ENCODE data around the gene LTA. TPM values are rescaled to one million over a fixed set of nuclear protein-coding genes. Genes with fewer than 3 reads are reported as not detected.

The LTA gene
- total RNA-seq, 1 experiment from 2014 or later: 1.1 TPM

DNA sequence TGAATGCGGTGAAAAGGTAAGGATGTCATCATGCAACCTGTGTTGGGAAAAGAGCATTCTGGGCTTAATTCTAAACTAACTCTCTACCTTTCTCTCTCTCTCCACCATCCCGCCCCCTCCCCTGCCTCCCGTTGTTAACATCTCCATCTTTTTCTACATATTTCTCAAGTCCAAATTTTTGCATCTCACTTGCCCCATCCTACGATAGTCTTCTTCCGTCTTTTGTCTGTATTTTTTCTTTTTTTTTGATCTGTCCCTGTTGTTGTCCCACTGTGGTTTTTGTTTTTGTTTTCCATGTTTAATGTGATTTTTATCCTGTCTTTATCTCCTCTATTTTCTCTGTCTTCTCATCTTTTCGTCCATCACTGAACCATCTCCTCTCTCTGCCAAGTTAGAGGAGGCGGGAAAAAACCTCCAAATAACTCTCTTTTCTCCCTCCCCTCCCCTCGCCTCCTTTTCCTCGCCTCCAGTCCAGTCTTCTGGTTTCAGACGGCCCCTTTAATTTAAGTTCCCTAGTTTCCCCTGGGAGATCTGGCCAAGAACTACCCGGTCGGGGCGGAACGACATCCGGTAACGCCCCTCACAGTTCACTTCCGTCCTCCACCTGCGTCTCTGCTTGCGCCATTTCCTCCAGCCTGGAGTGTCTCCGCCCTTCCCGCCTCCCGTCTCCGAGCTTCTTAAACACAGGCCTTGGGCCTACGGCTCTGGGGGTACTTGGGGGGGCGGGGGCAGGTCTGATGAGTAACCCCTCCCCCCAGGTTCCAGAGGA is 24.9 kb upstream of the LTA start, which contains the start of gene NFKBIL1:
TSS of gene NFKBIL1 (plus strand) at position 651 of the 769 bp plus-strand sequence. CDS start at position 738, 87 bp downstream.
- CTCF ChIA-PET: interaction anchor here (0.6 to 5.0 kb wide), 5 partner anchors 41 to 405 kb away, joined by 3 to 78 read pairs (median 5); partner anchors contain the start of gene C6orf47
- intact Hi-C loops (cut with micrococcal nuclease): loop anchor here (1.0 to 10.0 kb wide), 7 partner anchors 51 to 288 kb away; partner anchors contain the start of genes BAG6, GPANK1 and PRRC2A
- H3K4me2 ChIP-seq (ENCODE audit: low read length): peak within 1 kb of the TSS; percentile 87
- no peaks in the 10 kb centered on the region for H4K20me1 ChIP-seq (ENCODE audit: insufficient read depth)
- H3K4me3 ChIP-seq (replicated peaks in 1 of 2; ENCODE audit: low read depth in 1 of 2, low read length in 2 of 2): peak within 1 kb of the TSS; percentile 51 to 67
- H3K27me3 ChIP-seq (ENCODE audit: insufficient read depth, low read length): no peaks in the 10 kb centered on the region
- peak; percentile 97 for DNase-seq (ENCODE audit: low read depth, low spot score)
- peak within 1 kb of the TSS; percentile 50 for H3K27ac ChIP-seq (ENCODE audit: low read depth, low read length)
- peaks cover 4 to 13% of the 10 kb centered on the region in 2 experiments; a peak in 2 of 4 replicates for H3K36me3 ChIP-seq (ENCODE audit: control insufficient read depth in 1 of 2, insufficient read depth in 2 of 2, low read length in 2 of 2)
- POLR2A ChIA-PET: interaction anchor here (0.6 to 2.6 kb wide), 9 partner anchors 35 to 284 kb away, joined by 3 to 9 read pairs (median 4); partner anchors contain the start of genes GPANK1 and LTB
- ATAC-seq: peak; percentile 78
- peak within 1 kb of the TSS; percentile 86 for H3K9ac ChIP-seq (ENCODE audit: low read length)
- TF ChIP-seq, protein P1, sequence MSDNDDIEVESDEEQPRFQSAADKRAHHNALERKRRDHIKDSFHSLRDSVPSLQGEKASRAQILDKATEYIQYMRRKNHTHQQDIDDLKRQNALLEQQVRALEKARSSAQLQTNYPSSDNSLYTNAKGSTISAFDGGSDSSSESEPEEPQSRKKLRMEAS (IDR thresholded peaks at IDR 0.05): no peak
- TF ChIP-seq POLR2A (IDR thresholded peaks at IDR 0.05; ENCODE audit: borderline replicate concordance, extremely low read depth, insufficient read depth, insufficient read length) (peak; percentile 37), JUND (IDR thresholded peaks at IDR 0.05) (no peak), YY1 (IDR thresholded peaks at IDR 0.05; ENCODE audit: extremely low read depth, insufficient replicate concordance, low read depth, low read length) (peak; percentile 70), POLR2AphosphoS5 (IDR thresholded peaks at IDR 0.05; ENCODE audit: low read depth, low read length) (peak; percentile 84), CBX3 (IDR thresholded peaks at IDR 0.05; ENCODE audit: low read depth) (no peak), ZFX (IDR thresholded peaks at IDR 0.05) (peak; percentile 69)
- H3K9me2 ChIP-seq (ENCODE audit: insufficient read depth): no peaks in the 10 kb centered on the region
- H3K79me2 ChIP-seq (ENCODE audit: insufficient read depth, low read length): peaks cover 23% of the 10 kb centered on the region
- RAD21 ChIA-PET (ENCODE audit: low non-redundant PET in 1 of 2, low total read pairs in 2 of 2, uncharacterized antibody in 2 of 2, unreplicated experiment in 2 of 2): interaction anchor here (0.5 to 2.1 kb wide), 5 partner anchors 37 to 117 kb away, joined by 3 to 11 read pairs (median 3); partner anchors contain the start of gene GPANK1 (in 1 of the 2)
- no peak within 1 kb of the TSS for H2AFZ ChIP-seq (ENCODE audit: low read depth, low read length, poor library complexity, severe bottlenecking)
- BruUV-seq (replicated peaks): no TSS peak
- peaks cover 19 to 30% of the 10 kb centered on the region in 2 experiments for H3K4me1 ChIP-seq (ENCODE audit: control insufficient read depth in 1 of 2, insufficient read depth in 2 of 2, low read length in 2 of 2)
- H3K9me3 ChIP-seq (ENCODE audit: control insufficient read depth in 1 of 2, insufficient read depth in 1 of 2, low read depth in 1 of 2, low read length in 2 of 2): no peaks in the 10 kb centered on the region
